Esophagus muscularis mucosa (tissue), 4 donors: ENCODE results near the gene NDUFA13.

Source experiments
- CTCF ChIP-seq, 3 experiments: fragments of 200-600 bp in 2 of 3; fragments of 450-650 bp in 1 of 3; sonication (generic) in 2 of 3; IDR thresholded peaks; one replicate each; pipeline ENCODE4 v1.5.1; 2017 to 2019; ENCODE audit warnings: antibody characterized with exemption in 3 of 3, mild to moderate bottlenecking in 2 of 3, moderate library complexity in 1 of 3
- EP300 ChIP-seq: sonication (generic); formaldehyde crosslinking; IDR thresholded peaks from one replicate; pipeline ENCODE4 v1.6.1; 2017; ENCODE audit warnings: antibody characterized with exemption
- POLR2A ChIP-seq: fragments of 450-650 bp; IDR thresholded peaks from one replicate; pipeline ENCODE4 v1.6.1; 2017; ENCODE audit warnings: antibody characterized with exemption, moderate library complexity, mild to moderate bottlenecking, low read depth
- POLR2AphosphoS5 ChIP-seq, 2 donors: sonication (generic); formaldehyde crosslinking; IDR thresholded peaks; one replicate each; pipeline ENCODE4 v1.6.1; 2017; ENCODE audit warnings: antibody characterized with exemption in 2 of 2

- TF ChIP-seq CTCF (IDR thresholded peaks at IDR 0.05), result no peak
- no peak for TF ChIP-seq POLR2A
- no peak for TF ChIP-seq POLR2AphosphoS5 (IDR thresholded peaks at IDR 0.05)
- TF ChIP-seq EP300, result no peak
Measured at GRCh38 chr19:19504754-19505668, 11.0 kb upstream of the NDUFA13 start.
